Activated T-helper 2 cell treated with anti-CD3 and anti-CD28 coated beads, Interferon-gamma antibody, Interleukin-2, Interleukin-4, amounts not matched to agents 10 μg/mL and 5 μg/mL and 100 μg/mL, durations not matched to agents 14 hours and 24 hours and 36 hours (primary cell): Measurements from ENCODE around the gene BICRA. TPM values are rescaled to one million over a fixed set of nuclear protein-coding genes. Genes with fewer than 3 reads are reported as not detected.
"Not testable (repeated sequence)": the region's sequence is repeated elsewhere in the genome, so short reads cannot be mapped to it uniquely, and the experiment has no call there.

Experiments
- DNase-seq: peaks from one replicate; pipeline ENCODE4 v3.0.0; 2021; ENCODE audit warnings: low spot score
- H3K27ac Mint-ChIP-seq: one replicate; pipeline ENCODE4 v1.8.0; 2021; ENCODE audit warnings: mixed read lengths
- H3K27me3 Mint-ChIP-seq: one replicate; pipeline ENCODE4 v1.8.0; 2021; ENCODE audit warnings: low read depth, mixed read lengths
- H3K36me3 Mint-ChIP-seq: one replicate; pipeline ENCODE4 v1.8.0; 2021; ENCODE audit warnings: low read depth, mixed read lengths
- H3K4me1 Mint-ChIP-seq: one replicate; pipeline ENCODE4 v1.8.0; 2021; ENCODE audit warnings: low read depth, mixed read lengths
- H3K4me3 Mint-ChIP-seq: one replicate; pipeline ENCODE4 v1.8.0; 2021; ENCODE audit warnings: low read depth, mild to moderate bottlenecking, moderate library complexity, mixed read lengths
- H3K9me3 Mint-ChIP-seq: one replicate; pipeline ENCODE4 v1.8.0; 2021; ENCODE audit warnings: mixed read lengths
- intact Hi-C: fragments of 100-400 bp; cut with micrococcal nuclease; formaldehyde crosslinking; loops from one replicate; pipeline ENCODE4 v1.15.1; 2023
- total RNA-seq: library from RNA; stranded (reverse); gene quantifications from 2 replicates; pipeline ENCODE4 v1.2.3, GENCODE V29; 2022

The BICRA gene
- 12.0 and 12.2 TPM in 2 replicates for total RNA-seq

GRCh38 chr19:47608969-47609905, at the start of gene BICRA:
Gene BICRA, plus strand, starts transcription at chr19:47609134. Its CDS starts 64,441 bp downstream, at chr19:47673575.
- Mint-ChIP-seq H3K4me1 (peaks cover 20% of the 10 kb centered on the region), H3K27ac (peak within 1 kb of the TSS; percentile 93), H3K36me3 (peaks cover 10% of the 10 kb centered on the region), H3K4me3 (peak within 1 kb of the TSS; percentile 92), H3K27me3 (no peaks in the 10 kb centered on the region), H3K9me3 (no peaks in the 10 kb centered on the region)
- intact Hi-C loops = loop anchor here (1.0 to 10.0 kb wide), 4 partner anchors 9 to 334 kb away; partner anchors contain the start of genes INAFM1 and NOP53
- DNase-seq = peak; percentile 74

DNA sequence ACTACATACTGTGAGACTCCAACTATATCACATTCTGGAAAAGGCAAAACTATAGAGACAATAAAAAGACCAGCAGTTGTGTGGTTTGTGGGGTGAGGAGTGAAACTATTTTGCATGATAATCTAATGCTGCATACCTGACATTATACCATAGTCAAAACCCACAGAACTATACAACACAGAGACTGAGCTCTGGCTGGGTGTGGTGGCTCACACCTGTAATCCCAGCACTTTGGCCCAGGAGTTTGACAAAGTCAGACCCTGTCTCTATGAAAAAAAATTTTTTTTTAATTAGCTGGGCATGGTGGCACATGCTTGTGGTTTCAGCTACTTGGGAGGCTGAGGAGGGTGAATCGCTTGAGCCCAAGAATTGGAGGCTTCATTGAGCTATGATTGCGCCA, 47.9 kb upstream of the BICRA start:
- Mint-ChIP-seq H3K36me3 (no peaks in the 10 kb centered on the region), H3K4me3 (no peak overlapping the region), H3K27me3 (peaks cover 10% of the 10 kb centered on the region), H3K4me1 (peaks cover 3% of the 10 kb centered on the region), H3K9me3 (no peaks in the 10 kb centered on the region), H3K27ac (no peak overlapping the region)
- no peak for DNase-seq
- intact Hi-C loops = no loop called here

DNA sequence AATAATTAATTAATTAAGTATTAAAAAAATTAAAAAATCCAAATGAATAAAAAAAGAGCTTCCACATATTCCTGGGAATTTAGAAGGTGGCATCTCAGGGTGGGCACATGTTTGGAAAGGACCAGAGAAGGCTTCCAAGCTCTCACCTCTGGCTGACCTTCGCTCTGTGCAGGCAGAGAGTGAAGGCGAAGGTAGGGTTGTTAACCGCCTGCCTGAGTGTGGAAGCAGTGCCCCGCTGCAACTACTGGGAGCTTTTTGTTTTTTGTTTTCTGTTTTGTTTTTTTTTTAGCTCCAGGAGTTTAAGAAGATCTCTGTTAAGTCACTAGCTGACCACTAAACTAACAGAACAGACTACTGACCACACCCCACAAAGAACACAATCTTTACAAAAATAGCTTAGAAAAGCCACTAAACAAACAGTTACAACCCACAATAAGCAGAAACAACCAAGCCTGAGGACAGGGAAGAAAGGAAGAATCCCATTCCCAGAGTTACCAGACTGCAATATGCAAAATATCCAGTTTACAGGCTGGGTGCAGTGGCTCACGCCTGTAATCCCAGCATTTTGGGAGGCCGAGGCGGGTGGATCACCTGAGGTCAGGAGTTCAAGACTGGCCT, 47.4 kb upstream of the BICRA start:
- no peaks in the 10 kb centered on the region for H3K36me3 Mint-ChIP-seq
- no peaks in the 10 kb centered on the region for H3K9me3 Mint-ChIP-seq
- no peak overlapping the region for H3K4me3 Mint-ChIP-seq
- DNase-seq = no peak
- no peak overlapping the region for H3K27ac Mint-ChIP-seq
- H3K27me3 Mint-ChIP-seq = peaks cover 10% of the 10 kb centered on the region
- intact Hi-C loops = no loop called here
- H3K4me1 Mint-ChIP-seq = peaks cover 3% of the 10 kb centered on the region

- Mint-ChIP-seq H3K4me3 (no peak overlapping the region), H3K27ac (no peak overlapping the region), H3K9me3 (no peaks in the 10 kb centered on the region), H3K27me3 (peaks cover 13% of the 10 kb centered on the region), H3K36me3 (no peaks in the 10 kb centered on the region), H3K4me1 (peaks cover 3% of the 10 kb centered on the region)
- DNase-seq = no peak
- intact Hi-C loops = no loop called here
Observed at GRCh38 chr19:47564081-47564480, 44.9 kb upstream of the BICRA start.

DNA sequence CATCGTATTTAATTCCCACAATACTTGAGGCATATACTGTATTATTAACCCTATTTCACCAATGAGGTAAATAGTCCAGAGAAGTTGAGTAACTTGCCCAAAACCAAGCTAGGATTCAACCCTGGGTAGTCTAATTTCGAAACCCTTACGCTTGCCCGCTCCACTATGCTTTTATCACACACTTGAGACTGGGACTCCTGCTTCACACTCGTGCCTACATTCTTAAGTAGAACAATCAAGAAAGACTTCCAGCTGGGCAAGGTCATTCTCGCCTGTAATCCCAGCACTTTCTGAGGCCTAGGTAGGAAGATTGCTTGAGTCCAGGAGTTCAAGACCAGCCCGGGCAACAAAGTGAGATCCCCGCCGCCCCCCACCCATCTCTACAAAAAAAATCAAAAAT, 39.6 kb upstream of the BICRA start:
- intact Hi-C loops = no loop called here
- Mint-ChIP-seq H3K4me3 (no peak overlapping the region), H3K27me3 (peaks cover 16% of the 10 kb centered on the region)

GRCh38 chr19:47572635-47573034, 36.3 kb upstream of the BICRA start:
- intact Hi-C loops = no loop called here
- Mint-ChIP-seq H3K27ac (no peak overlapping the region), H3K9me3 (no peaks in the 10 kb centered on the region), H3K36me3 (no peaks in the 10 kb centered on the region), H3K27me3 (peaks cover 14% of the 10 kb centered on the region), H3K4me3 (peak overlapping the region; percentile 24), H3K4me1 (peaks cover 10% of the 10 kb centered on the region)
- no peak for DNase-seq

More for the DNA sequence above, 39.6 kb upstream of the BICRA start:
- DNase-seq = no peak
- Mint-ChIP-seq H3K27ac (no peak overlapping the region), H3K36me3 (no peaks in the 10 kb centered on the region), H3K9me3 (no peaks in the 10 kb centered on the region), H3K4me1 (peaks cover 4% of the 10 kb centered on the region)

GRCh38 chr19:47573071-47574026, 35.6 kb upstream of the BICRA start, which contains the start of gene ZNF541:
Gene ZNF541, minus strand, starts transcription at chr19:47573148. Its CDS starts 17,292 bp downstream, at chr19:47555856.
- Mint-ChIP-seq H3K9me3 (no peaks in the 10 kb centered on the region), H3K27ac (no peak within 1 kb of the TSS)

GRCh38 chr19:47580397-47580796, 28.5 kb upstream of the BICRA start:
- Mint-ChIP-seq H3K4me3 (no peak overlapping the region), H3K9me3 (no peaks in the 10 kb centered on the region), H3K4me1 (peaks cover 22% of the 10 kb centered on the region), H3K27ac (no peak overlapping the region), H3K27me3 (peaks cover 2% of the 10 kb centered on the region), H3K36me3 (no peaks in the 10 kb centered on the region)
- intact Hi-C loops = no loop called here
- no peak for DNase-seq

More at GRCh38 chr19:47573071-47574026, 35.6 kb upstream of the BICRA start, which contains the start of gene ZNF541:
- Mint-ChIP-seq H3K27me3 (peaks cover 14% of the 10 kb centered on the region), H3K4me1 (peaks cover 13% of the 10 kb centered on the region), H3K36me3 (no peaks in the 10 kb centered on the region), H3K4me3 (peak within 1 kb of the TSS; percentile 30)
- DNase-seq = peak; percentile 63
- intact Hi-C loops = no loop called here

DNA sequence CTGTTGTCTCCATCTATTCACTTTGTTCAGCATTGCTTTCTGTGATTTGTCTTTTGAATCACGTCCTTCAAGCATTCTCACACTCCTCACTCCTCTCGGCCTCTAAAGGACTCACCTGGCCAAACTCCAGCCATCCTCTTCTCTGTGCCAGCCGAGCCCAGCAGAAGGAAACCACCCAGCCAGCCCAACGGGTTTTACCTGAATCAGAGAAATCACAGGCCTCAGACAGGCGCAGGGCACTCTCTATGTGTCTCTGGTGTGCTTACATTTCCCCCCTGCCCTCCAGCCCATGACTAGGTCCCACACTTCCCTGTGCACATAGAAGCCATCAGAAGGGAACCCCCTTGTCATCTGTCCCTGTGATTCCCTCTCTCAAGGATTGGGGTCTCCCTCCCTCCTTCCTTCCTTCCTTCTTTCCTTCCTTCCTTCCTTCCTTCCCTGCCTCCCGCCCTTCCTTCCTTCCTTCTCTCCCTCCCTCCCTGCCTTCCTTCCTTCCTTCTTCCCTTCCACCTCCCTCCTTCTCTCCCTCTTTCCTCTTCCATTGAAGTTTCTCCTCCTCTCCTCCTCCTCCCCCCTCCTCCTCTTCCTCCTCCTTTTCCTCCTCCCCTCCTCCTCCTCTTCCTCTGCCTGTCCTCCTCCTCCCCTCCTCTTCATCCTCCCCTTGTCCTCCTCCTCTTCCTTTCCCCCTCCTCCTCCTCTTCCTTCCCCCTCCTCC, 27.2 kb upstream of the BICRA start:
- intact Hi-C loops = no loop called here
- Mint-ChIP-seq H3K9me3 (peaks cover 8% of the 10 kb centered on the region), H3K27me3 (peaks cover 2% of the 10 kb centered on the region), H3K4me1 (peaks cover 22% of the 10 kb centered on the region), H3K36me3 (no peaks in the 10 kb centered on the region), H3K4me3 (no peak overlapping the region), H3K27ac (no peak overlapping the region)
- no peak for DNase-seq

DNA sequence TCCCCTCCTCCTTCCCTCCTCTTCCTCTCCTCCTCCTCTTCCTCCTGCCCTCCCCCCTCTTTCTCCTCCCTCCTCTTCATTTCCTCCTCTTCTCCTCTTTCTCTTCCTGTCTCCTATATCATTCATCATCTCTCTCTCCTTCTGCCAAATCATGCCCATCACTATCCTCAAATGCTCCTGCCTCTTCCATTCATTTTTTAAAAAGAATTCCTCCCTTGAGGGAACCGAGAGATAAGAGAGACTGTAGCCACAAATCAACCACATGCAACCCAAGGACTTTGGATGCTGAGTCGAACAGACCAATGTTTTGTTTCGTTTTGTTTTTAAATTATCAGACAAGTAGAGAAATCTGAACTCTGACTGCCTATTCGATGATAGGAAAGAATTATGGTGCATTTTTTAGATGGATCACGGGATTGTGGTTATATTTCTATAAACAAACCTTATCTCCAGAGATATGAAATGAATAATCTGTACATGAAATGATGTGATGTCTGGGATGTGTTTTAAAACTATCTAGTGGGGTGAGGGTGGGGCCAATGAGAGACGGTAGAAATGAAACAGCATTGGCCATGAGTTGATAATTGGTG, 26.5 kb upstream of the BICRA start:
- no peak for DNase-seq
- Mint-ChIP-seq H3K4me3 (peak overlapping the region; percentile 34), H3K27me3 (peaks cover 2% of the 10 kb centered on the region), H3K27ac (no peak overlapping the region), H3K4me1 (peaks cover 19% of the 10 kb centered on the region), H3K36me3 (no peaks in the 10 kb centered on the region), H3K9me3 (peaks cover 8% of the 10 kb centered on the region)
- intact Hi-C loops = no loop called here

DNA sequence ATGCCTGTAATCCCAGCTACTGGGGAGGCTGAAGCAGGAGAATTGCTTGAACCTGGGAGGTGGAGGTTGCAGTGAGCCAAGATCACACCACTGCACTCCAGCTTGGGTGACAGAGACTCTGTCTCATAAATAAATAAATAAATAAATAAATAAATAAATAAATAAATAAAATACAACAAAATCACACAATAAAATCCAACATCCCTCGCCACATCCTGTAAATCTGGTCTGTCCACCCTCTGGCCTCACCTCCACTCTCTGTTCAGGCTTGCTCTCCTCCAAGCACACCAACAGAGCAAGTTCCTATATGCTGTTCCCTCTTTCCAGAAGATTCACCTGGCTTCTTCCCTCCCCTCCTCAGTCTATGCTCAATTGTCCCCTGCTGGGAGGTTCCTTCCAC, 25.8 kb upstream of the BICRA start:
- intact Hi-C loops, H3K36me3 Mint-ChIP-seq, DNase-seq, H3K27me3 Mint-ChIP-seq, H3K9me3 Mint-ChIP-seq, H3K27ac Mint-ChIP-seq, H3K4me3 Mint-ChIP-seq: not testable (repeated sequence)
- H3K4me1 Mint-ChIP-seq = peaks cover 14% of the 10 kb centered on the region
